Smooth muscle cell (in vitro differentiated cells): Measurements from ENCODE around the gene CRYBB1. TPM values are rescaled to one million over a fixed set of nuclear protein-coding genes. Genes with fewer than 3 reads are reported as not detected.

Source experiments
- DNase-seq: peaks from one replicate; lab custom pipeline; 2025; ENCODE audit not compliant: unreplicated experiment; lab: John Stamatoyannopoulos, UW
- H2AFZ ChIP-seq: fragments of 200-600 bp; sonication (generic); 2 replicates; pipeline ENCODE4 v1.6.0; 2016; ENCODE audit warnings: antibody characterized with exemption, low read depth, mild to moderate bottlenecking
- H3F3A ChIP-seq: fragments of 200-600 bp; sonication (generic); 2 replicates; pipeline ENCODE4 v1.6.0; 2017; ENCODE audit warnings: antibody characterized with exemption, low read depth
- H3K27ac ChIP-seq: fragments of 200-600 bp; sonication (generic); 2 replicates; pipeline ENCODE4 v1.5.1; 2016; ENCODE audit warnings: low read depth, mild to moderate bottlenecking
- H3K27me3 ChIP-seq: fragments of 200-600 bp; sonication (generic); 2 replicates; pipeline ENCODE4 v1.6.1; 2016; ENCODE audit warnings: low read depth, mild to moderate bottlenecking
- H3K36me3 ChIP-seq: fragments of 200-600 bp; sonication (generic); 2 replicates; pipeline ENCODE4 v1.5.1; 2016; ENCODE audit warnings: low read depth
- H3K4me1 ChIP-seq: fragments of 200-600 bp; sonication (generic); 2 replicates; pipeline ENCODE4 v1.5.1; 2016; ENCODE audit warnings: low read depth
- H3K4me2 ChIP-seq: fragments of 200-600 bp; sonication (generic); 2 replicates; pipeline ENCODE4 v1.6.0; 2016; ENCODE audit warnings: mild to moderate bottlenecking
- H3K4me3 ChIP-seq: fragments of 200-600 bp; sonication (generic); 2 replicates; pipeline ENCODE4 v1.5.1; 2016; ENCODE audit warnings: mild to moderate bottlenecking
- H3K79me2 ChIP-seq: fragments of 200-600 bp; sonication (generic); 2 replicates; pipeline ENCODE4 v1.6.0; 2016; ENCODE audit warnings: low read depth, mild to moderate bottlenecking
- H3K9ac ChIP-seq: fragments of 200-600 bp; sonication (generic); 2 replicates; pipeline ENCODE4 v1.6.0; 2016; ENCODE audit warnings: low read depth
- H3K9me3 ChIP-seq: fragments of 200-600 bp; sonication (generic); replicated peaks from 2 replicates; pipeline ENCODE4 v1.5.1; 2016; ENCODE audit warnings: low read depth
- H4K20me1 ChIP-seq: fragments of 200-600 bp; sonication (generic); 2 replicates; pipeline ENCODE4 v1.6.0; 2016; ENCODE audit warnings: low read depth
- WGBS: methylation state at CpG from one replicate; pipeline ENCODE4 v1.1.7; 2016; ENCODE audit warnings: low lambda C conversion rate; 5-methylcytosine and 5-hydroxymethylcytosine counted together
- polyA plus RNA-seq: library from polyadenylated mRNA; unstranded; fragments of >200 nt; fragmentation: Nextera tagmentation; extraction: Ambion mirVana; gene quantifications from 2 replicates; pipeline ENCODE4 v1.2.1, GENCODE V29; 2016
- total RNA-seq: library from RNA; depleted of rRNA; stranded (reverse); fragments of >200 nt; gene quantifications from 2 replicates; pipeline ENCODE4 v1.2.3, GENCODE V29; 2014
- TF ChIP-seq, protein P1 (sequence below): fragments of 200-600 bp; sonication (generic); IDR thresholded peaks from 2 replicates; pipeline ENCODE4 v1.5.1; 2017; ENCODE audit warnings: borderline replicate concordance, mild to moderate bottlenecking, antibody characterized with exemption; ENCODE audit not compliant: insufficient read depth, poor library complexity, severe bottlenecking

CRYBB1 gene
- total and polyA plus RNA-seq, 2 experiments from 2014 or later, result not detected

DNA sequence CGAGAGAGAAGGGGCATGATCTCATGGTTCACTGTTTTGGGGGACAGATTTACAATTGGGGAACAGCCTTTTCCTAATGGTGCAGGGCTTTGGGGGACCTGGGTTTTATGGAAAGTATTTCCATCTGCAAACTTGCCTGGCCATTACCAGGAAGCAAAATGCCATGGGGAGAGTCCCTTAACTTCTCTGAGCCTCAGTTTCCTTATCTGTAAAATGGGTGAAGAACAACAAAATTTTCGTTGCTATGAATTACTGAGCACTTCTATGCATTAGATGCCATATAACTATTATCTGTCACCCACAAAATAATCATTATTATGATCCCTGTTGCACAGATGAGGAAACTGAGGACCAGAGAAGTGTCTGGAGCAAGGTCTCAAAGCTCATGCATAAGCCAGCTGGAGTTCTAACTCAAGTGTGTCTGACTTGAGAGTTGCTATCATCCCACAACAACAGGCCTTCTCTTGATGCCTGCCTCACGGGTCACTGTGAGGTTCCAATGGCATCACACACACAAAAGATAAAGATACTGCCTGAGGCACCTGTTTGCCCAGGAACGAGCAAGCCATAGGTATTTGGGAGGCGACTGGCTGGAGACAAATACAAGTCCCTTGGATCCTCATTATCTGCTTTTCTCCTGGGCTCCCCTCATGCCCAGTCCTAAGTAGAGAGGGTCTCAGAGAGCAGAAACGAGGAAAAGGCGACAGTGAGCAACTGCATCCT, 43.7 kb downstream of the CRYBB1 start:
- Histone ChIP-seq H3K27me3 (no peaks in the 10 kb centered on the region), H3K4me2 (no peak overlapping the region), H4K20me1 (peaks cover 91% of the 10 kb centered on the region), H3K4me3 (no peak overlapping the region), H3K79me2 (peaks cover 66% of the 10 kb centered on the region), H3F3A (no peaks in the 10 kb centered on the region), H3K36me3 (no peaks in the 10 kb centered on the region), H3K4me1 (no peaks in the 10 kb centered on the region), H3K27ac (no peak overlapping the region), H2AFZ (no peak overlapping the region), H3K9ac (no peak overlapping the region), H3K9me3 (no peaks in the 10 kb centered on the region)
- TF ChIP-seq, protein P1, sequence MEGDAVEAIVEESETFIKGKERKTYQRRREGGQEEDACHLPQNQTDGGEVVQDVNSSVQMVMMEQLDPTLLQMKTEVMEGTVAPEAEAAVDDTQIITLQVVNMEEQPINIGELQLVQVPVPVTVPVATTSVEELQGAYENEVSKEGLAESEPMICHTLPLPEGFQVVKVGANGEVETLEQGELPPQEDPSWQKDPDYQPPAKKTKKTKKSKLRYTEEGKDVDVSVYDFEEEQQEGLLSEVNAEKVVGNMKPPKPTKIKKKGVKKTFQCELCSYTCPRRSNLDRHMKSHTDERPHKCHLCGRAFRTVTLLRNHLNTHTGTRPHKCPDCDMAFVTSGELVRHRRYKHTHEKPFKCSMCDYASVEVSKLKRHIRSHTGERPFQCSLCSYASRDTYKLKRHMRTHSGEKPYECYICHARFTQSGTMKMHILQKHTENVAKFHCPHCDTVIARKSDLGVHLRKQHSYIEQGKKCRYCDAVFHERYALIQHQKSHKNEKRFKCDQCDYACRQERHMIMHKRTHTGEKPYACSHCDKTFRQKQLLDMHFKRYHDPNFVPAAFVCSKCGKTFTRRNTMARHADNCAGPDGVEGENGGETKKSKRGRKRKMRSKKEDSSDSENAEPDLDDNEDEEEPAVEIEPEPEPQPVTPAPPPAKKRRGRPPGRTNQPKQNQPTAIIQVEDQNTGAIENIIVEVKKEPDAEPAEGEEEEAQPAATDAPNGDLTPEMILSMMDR, result no peak
- 83% methylated on average over 7 of the region's 7 CpGs for WGBS
- DNase-seq, result no peak

DNA sequence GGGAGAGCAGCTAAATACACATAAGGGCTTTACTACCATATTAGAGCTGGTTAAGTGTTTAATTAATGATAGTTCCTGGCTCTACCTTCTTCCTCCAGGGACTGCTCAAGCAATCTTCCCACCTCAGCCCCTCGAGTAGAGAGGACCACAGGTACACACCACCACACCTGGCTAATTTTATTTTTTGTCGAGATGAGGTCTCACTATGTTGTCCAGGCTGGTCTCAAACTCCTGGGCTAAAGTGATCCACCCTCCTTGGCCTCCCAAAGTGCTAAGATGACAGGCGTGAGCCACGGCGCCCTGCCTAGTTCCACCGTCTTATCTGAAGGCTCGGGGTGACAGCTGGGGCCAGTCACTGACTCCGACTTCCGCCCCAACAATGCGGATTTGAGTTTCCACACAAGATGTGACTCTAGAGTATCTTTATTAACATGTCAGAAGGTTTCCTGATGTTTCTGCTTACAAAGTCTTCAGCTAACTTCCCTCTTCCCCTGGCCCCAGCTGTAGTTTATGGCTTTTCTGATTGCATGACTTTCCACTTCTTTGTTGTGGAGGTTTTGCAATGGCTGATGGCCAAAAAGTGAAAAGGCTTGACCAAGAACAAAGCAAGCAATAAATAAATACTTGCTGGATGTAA, 44.7 kb downstream of the CRYBB1 start:
- Histone ChIP-seq H2AFZ (no peak overlapping the region), H3K9ac (no peak overlapping the region), H3K27me3 (no peaks in the 10 kb centered on the region), H3K79me2 (peaks cover 59% of the 10 kb centered on the region), H3K9me3 (no peaks in the 10 kb centered on the region), H3F3A (no peaks in the 10 kb centered on the region), H3K4me1 (peaks cover 5% of the 10 kb centered on the region), H3K36me3 (no peaks in the 10 kb centered on the region), H3K27ac (no peak overlapping the region), H4K20me1 (peaks cover 89% of the 10 kb centered on the region), H3K4me3 (no peak overlapping the region), H3K4me2 (no peak overlapping the region)
- no peak for DNase-seq
- 73% methylated on average over 10 of the region's 10 CpGs for WGBS
- TF ChIP-seq, protein P1, result no peak

DNA sequence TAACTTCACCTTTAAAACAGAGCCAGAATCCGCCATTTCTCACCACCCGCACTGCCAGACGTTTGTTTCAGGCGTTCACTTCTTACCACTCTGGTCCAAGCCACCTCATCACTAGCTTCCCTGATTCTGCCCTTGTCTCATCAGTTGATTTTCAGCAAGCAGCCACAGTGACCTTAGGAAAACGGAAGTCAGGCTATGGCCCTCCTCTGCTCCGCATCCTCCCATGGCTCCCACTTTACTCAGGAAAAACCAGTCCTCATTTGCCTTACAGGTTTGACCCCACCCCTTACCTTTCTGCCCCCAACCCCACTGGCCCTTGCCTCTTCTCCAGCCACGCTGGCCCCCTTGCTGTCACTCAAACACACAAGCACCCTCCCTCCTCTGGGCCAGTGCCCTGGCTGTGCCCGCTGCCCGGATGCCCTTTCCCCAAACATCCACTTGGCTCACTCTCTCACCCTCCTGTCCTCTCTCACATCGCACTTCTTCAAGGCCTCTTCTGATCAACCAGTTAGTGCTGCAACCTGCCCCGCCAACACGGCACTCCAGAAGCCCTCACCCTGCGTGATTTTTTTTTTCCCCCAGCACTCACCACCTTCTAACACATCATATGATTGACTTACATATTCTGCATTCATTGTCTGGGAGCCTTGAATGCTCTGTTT, 46.8 kb downstream of the CRYBB1 start:
- TF ChIP-seq, protein P1, result no peak
- H2AFZ ChIP-seq, result no peak overlapping the region
- H3K4me2 ChIP-seq, result no peak overlapping the region
- DNase-seq, result no peak
- H3K36me3 ChIP-seq, result no peaks in the 10 kb centered on the region
- H3K27me3 ChIP-seq, result no peaks in the 10 kb centered on the region
- no peaks in the 10 kb centered on the region for H3F3A ChIP-seq
- H3K4me1 ChIP-seq, result peaks cover 16% of the 10 kb centered on the region
- H3K9me3 ChIP-seq, result no peaks in the 10 kb centered on the region
- no peak overlapping the region for H3K27ac ChIP-seq
- no peak overlapping the region for H3K9ac ChIP-seq
- 94% methylated on average over 13 of the region's 13 CpGs for WGBS
- peaks cover 70% of the 10 kb centered on the region for H3K79me2 ChIP-seq
- H3K4me3 ChIP-seq, result no peak overlapping the region
- peaks cover 92% of the 10 kb centered on the region for H4K20me1 ChIP-seq
